Nephron progenitor cell (in vitro differentiated cells): Measurements from ENCODE around the gene PAPPA2.
"Not testable (repeated sequence)": the region's sequence is repeated elsewhere in the genome, so short reads cannot be mapped to it uniquely, and the experiment has no call there.

ENCODE experiments used
- DNase-seq: peaks from one replicate; pipeline ENCODE4 v3.0.0; 2021
- H3K27ac Mint-ChIP-seq: 2 replicates; pipeline ENCODE4 v1.8.0; 2021; ENCODE audit warnings: mild to moderate bottlenecking, moderate library complexity, mixed read lengths
- H3K27me3 Mint-ChIP-seq: 2 replicates; pipeline ENCODE4 v1.8.0; 2021; ENCODE audit warnings: mild to moderate bottlenecking, low read depth, mixed read lengths; ENCODE audit not compliant: poor library complexity
- H3K36me3 Mint-ChIP-seq: 2 replicates; pipeline ENCODE4 v1.8.0; 2021; ENCODE audit warnings: low read depth, mixed read lengths
- H3K4me1 Mint-ChIP-seq: 2 replicates; pipeline ENCODE4 v1.8.0; 2021; ENCODE audit warnings: mixed read lengths
- H3K4me3 Mint-ChIP-seq: 2 replicates; pipeline ENCODE4 v1.8.0; 2021; ENCODE audit warnings: mild to moderate bottlenecking, moderate library complexity, mixed read lengths
- H3K9me3 Mint-ChIP-seq: 2 replicates; pipeline ENCODE4 v1.8.0; 2021; ENCODE audit warnings: mild to moderate bottlenecking, moderate library complexity, mixed read lengths
- TF ChIP-seq, protein P1 (sequence below): fragments of 200-600 bp; sonication (generic); IDR thresholded peaks from 2 replicates; pipeline ENCODE4 v1.5.0; 2021; ENCODE audit warnings: antibody characterized with exemption

The PAPPA2 gene

DNA sequence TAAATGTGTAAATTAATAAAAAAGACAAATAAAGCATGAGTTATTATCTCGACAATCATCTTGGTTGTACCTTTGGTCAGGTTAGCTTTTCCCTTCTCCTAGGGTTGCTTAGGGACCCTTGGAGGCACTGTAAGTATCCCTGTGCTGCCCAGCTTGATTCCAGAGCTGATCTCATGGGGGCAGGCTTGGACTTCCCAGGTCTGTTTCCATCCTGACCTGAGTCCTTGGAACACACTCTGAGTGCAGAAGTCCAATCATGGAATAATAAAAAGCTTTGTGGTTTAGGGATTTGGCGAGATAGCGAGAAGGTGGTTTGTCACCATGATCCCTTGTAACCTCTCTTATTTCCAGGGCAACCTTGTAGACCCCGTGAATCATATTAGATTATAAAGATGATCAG is 18.7 kb upstream of the PAPPA2 start:
- DNase-seq: no peak
- no peaks in the 10 kb centered on the region for H3K4me1 Mint-ChIP-seq
- peaks cover 5% of the 10 kb centered on the region for H3K27me3 Mint-ChIP-seq
- H3K36me3 Mint-ChIP-seq: no peaks in the 10 kb centered on the region
- H3K27ac Mint-ChIP-seq: no peak overlapping the region
- TF ChIP-seq, protein P1, sequence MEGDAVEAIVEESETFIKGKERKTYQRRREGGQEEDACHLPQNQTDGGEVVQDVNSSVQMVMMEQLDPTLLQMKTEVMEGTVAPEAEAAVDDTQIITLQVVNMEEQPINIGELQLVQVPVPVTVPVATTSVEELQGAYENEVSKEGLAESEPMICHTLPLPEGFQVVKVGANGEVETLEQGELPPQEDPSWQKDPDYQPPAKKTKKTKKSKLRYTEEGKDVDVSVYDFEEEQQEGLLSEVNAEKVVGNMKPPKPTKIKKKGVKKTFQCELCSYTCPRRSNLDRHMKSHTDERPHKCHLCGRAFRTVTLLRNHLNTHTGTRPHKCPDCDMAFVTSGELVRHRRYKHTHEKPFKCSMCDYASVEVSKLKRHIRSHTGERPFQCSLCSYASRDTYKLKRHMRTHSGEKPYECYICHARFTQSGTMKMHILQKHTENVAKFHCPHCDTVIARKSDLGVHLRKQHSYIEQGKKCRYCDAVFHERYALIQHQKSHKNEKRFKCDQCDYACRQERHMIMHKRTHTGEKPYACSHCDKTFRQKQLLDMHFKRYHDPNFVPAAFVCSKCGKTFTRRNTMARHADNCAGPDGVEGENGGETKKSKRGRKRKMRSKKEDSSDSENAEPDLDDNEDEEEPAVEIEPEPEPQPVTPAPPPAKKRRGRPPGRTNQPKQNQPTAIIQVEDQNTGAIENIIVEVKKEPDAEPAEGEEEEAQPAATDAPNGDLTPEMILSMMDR: no peak
- no peaks in the 10 kb centered on the region for H3K9me3 Mint-ChIP-seq
- no peak overlapping the region for H3K4me3 Mint-ChIP-seq

GRCh38 chr1:176445402-176445801 is 17.6 kb upstream of the PAPPA2 start:
- Mint-ChIP-seq H3K4me1 (no peaks in the 10 kb centered on the region), H3K36me3 (no peaks in the 10 kb centered on the region), H3K9me3 (no peaks in the 10 kb centered on the region), H3K27ac (no peak overlapping the region), H3K4me3 (no peak overlapping the region), H3K27me3 (peaks cover 5% of the 10 kb centered on the region)
- no peak for DNase-seq
- TF ChIP-seq, protein P1: no peak

DNA sequence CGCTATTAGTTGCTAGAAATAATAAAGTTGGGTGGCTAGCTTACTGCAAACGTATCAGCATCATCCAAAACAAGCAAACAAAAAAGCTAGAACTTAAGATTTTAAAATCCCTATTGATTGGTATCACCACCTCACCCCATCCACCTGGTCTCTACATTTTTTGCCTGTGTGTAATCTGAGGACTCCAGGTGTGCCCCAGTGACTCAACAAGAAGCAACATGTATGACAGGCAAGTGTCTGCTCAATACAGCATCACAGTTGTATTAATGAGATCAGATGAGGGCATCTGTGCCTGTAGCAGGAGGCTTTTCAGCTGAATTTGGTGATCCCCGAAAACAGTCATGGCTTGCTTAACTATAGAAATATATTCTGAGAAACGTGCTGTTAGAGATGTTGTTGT is 14.6 kb upstream of the PAPPA2 start:
- H3K4me1 Mint-ChIP-seq: no peaks in the 10 kb centered on the region
- peaks cover 10% of the 10 kb centered on the region for H3K27me3 Mint-ChIP-seq
- H3K36me3 Mint-ChIP-seq: no peaks in the 10 kb centered on the region

GRCh38 chr1:176450526-176450925 is 12.4 kb upstream of the PAPPA2 start:
- Mint-ChIP-seq H3K27ac (no peak overlapping the region), H3K4me3 (no peak overlapping the region), H3K4me1 (no peaks in the 10 kb centered on the region), H3K36me3 (no peaks in the 10 kb centered on the region), H3K27me3 (peaks cover 18% of the 10 kb centered on the region), H3K9me3 (peaks cover 25% of the 10 kb centered on the region)
- DNase-seq: no peak
- TF ChIP-seq, protein P1: no peak

More for the DNA sequence above, 14.6 kb upstream of the PAPPA2 start:
- H3K4me3 Mint-ChIP-seq: no peak overlapping the region
- TF ChIP-seq, protein P1: no peak
- DNase-seq: no peak
- peaks cover 23% of the 10 kb centered on the region for H3K9me3 Mint-ChIP-seq
- H3K27ac Mint-ChIP-seq: no peak overlapping the region

DNA sequence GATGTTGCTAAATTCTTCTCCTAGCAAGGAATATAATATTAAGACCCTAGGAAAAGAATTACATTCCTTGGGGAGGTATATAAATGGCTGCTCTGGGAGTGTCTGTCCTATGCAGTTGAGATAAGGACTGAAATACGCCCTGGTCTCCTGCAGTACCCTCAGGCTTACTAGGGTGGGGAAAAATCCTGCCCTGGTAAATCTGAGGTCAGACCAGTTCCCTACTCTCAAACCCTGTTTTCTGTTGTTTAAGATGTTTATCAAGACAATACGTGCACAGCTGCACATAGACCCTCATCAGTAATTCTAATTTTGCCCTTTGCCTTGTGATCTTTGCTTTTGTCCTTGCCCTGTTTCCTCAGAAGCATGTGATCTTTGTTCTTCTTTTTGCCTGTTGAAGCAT is 11.2 kb upstream of the PAPPA2 start:
- not testable (repeated sequence) for H3K27ac Mint-ChIP-seq, H3K36me3 Mint-ChIP-seq, H3K4me1 Mint-ChIP-seq, DNase-seq, H3K4me3 Mint-ChIP-seq
- Mint-ChIP-seq H3K27me3 (peaks cover 13% of the 10 kb centered on the region), H3K9me3 (peaks cover 31% of the 10 kb centered on the region)

- Mint-ChIP-seq H3K4me3 (no peak overlapping the region), H3K4me1 (peaks cover 24% of the 10 kb centered on the region), H3K27ac (no peak overlapping the region), H3K9me3 (peaks cover 55% of the 10 kb centered on the region), H3K27me3 (peaks cover 18% of the 10 kb centered on the region), H3K36me3 (no peaks in the 10 kb centered on the region)
- no peak for DNase-seq
- TF ChIP-seq, protein P1: no peak
Measured at GRCh38 chr1:176456795-176457194, 6.2 kb upstream of the PAPPA2 start.
